Tibial artery (tissue), 4 donors: ENCODE measurements around the gene TRNT1.

Experiments
- DNase-seq, 2 donors: peaks; one replicate each; pipeline ENCODE4 v3.0.0-alpha.2; 2019
- H3K27ac ChIP-seq, 2 donors: fragments of 200-600 bp; sonication (generic) in 1 of 2; 1 replicate in 1 of 2; 2 replicates in 1 of 2; pipeline ENCODE4 v1.5.1; 2018 to 2019; ENCODE audit warnings: mild to moderate bottlenecking in 1 of 2
- H3K27me3 ChIP-seq, 2 donors: fragments of 200-600 bp; sonication (generic) in 1 of 2; one replicate each; pipeline versions ENCODE4 v1.5.1 to v1.6.0; 2016 to 2019
- H3K36me3 ChIP-seq, 3 donors: fragments of 200-600 bp; sonication (generic) in 2 of 3; one replicate each; pipeline ENCODE4 v1.5.1; 2016 to 2019; ENCODE audit warnings: mild to moderate bottlenecking in 2 of 3
- H3K4me1 ChIP-seq, 4 donors: fragments of 200-600 bp; sonication (generic) in 2 of 4; 1 replicate in 3 of 4; 2 replicates in 1 of 4; pipeline ENCODE4 v1.5.1; 2016 to 2019
- H3K4me3 ChIP-seq, 2 donors: fragments of 200-600 bp; sonication (generic) in 1 of 2; 1 replicate in 1 of 2; 2 replicates in 1 of 2; pipeline ENCODE4 v1.5.1; 2018 to 2019; ENCODE audit warnings: mild to moderate bottlenecking in 2 of 2
- H3K9me3 ChIP-seq, 3 donors: fragments of 200-600 bp; sonication (generic) in 1 of 3; one replicate each; pipeline ENCODE4 v1.5.1; 2016 to 2019
- CTCF ChIP-seq, 2 experiments: fragments of 200-600 bp in 1 of 2; fragments of 450-650 bp in 1 of 2; IDR thresholded peaks; one replicate each; pipeline ENCODE4 v1.5.1; 2017 to 2019; ENCODE audit warnings: antibody characterized with exemption in 2 of 2, mild to moderate bottlenecking in 1 of 2, moderate library complexity in 1 of 2
- intact Hi-C: fragments of 100-400 bp; cut with DNase I; formaldehyde crosslinking; loops from one replicate; pipeline ENCODE4 v1.15.0; 2023; ENCODE audit warnings: low total_unique reads

TRNT1 gene

DNA sequence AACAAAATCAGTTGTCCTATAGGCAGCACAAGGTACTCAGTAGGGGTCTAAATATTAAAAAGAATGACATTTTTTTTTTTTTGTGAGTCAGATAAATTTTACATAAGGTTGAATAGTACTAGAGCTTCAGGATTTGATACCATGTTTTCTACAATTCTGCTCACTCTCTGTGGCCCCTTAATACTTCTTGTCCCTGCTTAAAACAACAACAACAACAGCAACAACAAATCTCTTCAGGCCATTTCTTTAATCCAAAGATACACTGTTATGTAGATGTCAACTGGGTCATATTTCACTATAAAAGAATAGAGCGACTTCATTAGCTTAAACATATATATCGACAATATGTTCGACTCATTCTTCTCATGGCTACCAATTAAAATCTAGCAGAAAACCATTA is 19.6 kb upstream of the TRNT1 start:
- DNase-seq = no peak
- TF ChIP-seq CTCF (IDR thresholded peaks at IDR 0.05) = no peak
- Histone ChIP-seq H3K9me3 (no peaks in the 10 kb centered on the region), H3K27me3 (no peaks in the 10 kb centered on the region), H3K4me1 (no peaks in the 10 kb centered on the region), H3K4me3 (no peak overlapping the region), H3K36me3 (no peaks in the 10 kb centered on the region), H3K27ac (no peak overlapping the region)
- intact Hi-C loops = no loop called here

- Histone ChIP-seq H3K4me3 (no peak overlapping the region), H3K36me3 (no peaks in the 10 kb centered on the region), H3K27me3 (no peaks in the 10 kb centered on the region), H3K4me1 (no peaks in the 10 kb centered on the region), H3K9me3 (no peaks in the 10 kb centered on the region), H3K27ac (no peak overlapping the region)
- intact Hi-C loops = no loop called here
- no peak for TF ChIP-seq CTCF (IDR thresholded peaks at IDR 0.05)
- DNase-seq = no peak
Measured at GRCh38 chr3:3107858-3108257, 18.9 kb upstream of the TRNT1 start.

GRCh38 chr3:3109407-3110298 is 17.1 kb upstream of the TRNT1 start:
- no peak for TF ChIP-seq CTCF (IDR thresholded peaks at IDR 0.05)
- Histone ChIP-seq H3K27me3 (no peaks in the 10 kb centered on the region), H3K4me1 (no peaks in the 10 kb centered on the region), H3K9me3 (no peaks in the 10 kb centered on the region), H3K27ac (no peak overlapping the region), H3K4me3 (no peak overlapping the region), H3K36me3 (no peaks in the 10 kb centered on the region)
- no peak for DNase-seq
- intact Hi-C loops = no loop called here

- intact Hi-C loops = no loop called here
- Histone ChIP-seq H3K27me3 (no peaks in the 10 kb centered on the region), H3K27ac (no peak within 1 kb of the TSS), H3K36me3 (no peaks in the 10 kb centered on the region), H3K4me1 (no peaks in the 10 kb centered on the region), H3K9me3 (no peaks in the 10 kb centered on the region), H3K4me3 (no peak within 1 kb of the TSS)
- TF ChIP-seq CTCF (IDR thresholded peaks at IDR 0.05) = no peak
- DNase-seq = no peak
Measured at GRCh38 chr3:3110299-3110630, 16.5 kb upstream of the TRNT1 start, which contains the start of gene IL5RA. Gene IL5RA (minus strand): TSS chr3:3110374. CDS start chr3:3104984, 5,390 bp downstream.

GRCh38 chr3:3110749-3111361 is 15.9 kb upstream of the TRNT1 start:
- Histone ChIP-seq H3K36me3 (no peaks in the 10 kb centered on the region), H3K27ac (no peak overlapping the region)
- DNase-seq = no peak

More at GRCh38 chr3:3110749-3111361, 15.9 kb upstream of the TRNT1 start:
- TF ChIP-seq CTCF (IDR thresholded peaks at IDR 0.05) = no peak
- Histone ChIP-seq H3K9me3 (no peaks in the 10 kb centered on the region), H3K27me3 (no peaks in the 10 kb centered on the region), H3K4me3 (no peak overlapping the region), H3K4me1 (no peaks in the 10 kb centered on the region)
- intact Hi-C loops = no loop called here
